KBM-7 (cell line): Measurements from ENCODE around the gene GRIN2C.

ENCODE experiments used
- DNase-seq: peaks from one replicate; pipeline ENCODE4 v3.0.0-alpha.2; 2015
- in situ Hi-C: fragments of 300-500 bp; cut with MboI; formaldehyde crosslinking; loops from 2 replicates; pipeline ENCODE4 v1.14.3; 2020; ENCODE audit warnings: low sequenced_read_pairs, low pct_unique_long_range_greater_than_20kb, mixed read lengths

The GRIN2C gene

DNA sequence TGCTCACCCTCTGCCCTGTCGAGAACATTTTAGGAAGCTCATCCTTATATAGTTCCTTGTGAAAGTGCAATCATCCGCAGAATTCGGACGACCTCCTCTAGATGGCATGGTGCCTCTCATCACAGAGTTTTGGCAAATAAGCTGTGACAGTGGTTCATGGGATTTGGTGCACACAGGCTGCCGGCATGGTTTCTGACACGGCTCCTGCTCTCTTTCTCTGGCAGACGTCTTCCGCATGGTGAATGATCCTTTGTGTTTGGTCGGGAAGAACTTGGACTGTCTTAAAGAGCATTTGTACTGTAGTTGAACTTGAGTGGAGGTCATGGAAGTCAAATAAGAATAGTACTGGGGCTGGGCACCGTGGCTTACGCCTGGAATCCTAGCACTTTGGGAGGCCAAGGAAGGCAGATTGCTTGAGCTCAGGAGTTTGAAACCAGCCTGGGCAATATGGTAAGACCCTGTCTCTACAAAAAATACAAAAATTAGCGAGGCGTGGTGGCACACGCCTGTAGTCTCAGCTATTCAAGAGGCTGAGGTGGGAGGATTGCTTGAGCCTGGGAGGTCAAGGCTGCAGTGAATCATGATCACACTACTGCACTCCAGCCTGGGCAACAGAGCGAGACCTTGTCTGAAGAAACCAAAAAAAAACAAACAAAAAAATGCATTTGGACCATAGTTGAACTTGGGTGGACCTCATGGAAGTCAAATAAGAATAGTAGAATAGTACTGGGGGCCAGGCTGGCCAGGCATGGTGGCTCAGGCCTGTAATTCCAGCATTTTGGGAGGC lies 48.8 kb downstream of the GRIN2C start:
- DNase-seq: no peak
- in situ Hi-C loops: no loop called here

DNA sequence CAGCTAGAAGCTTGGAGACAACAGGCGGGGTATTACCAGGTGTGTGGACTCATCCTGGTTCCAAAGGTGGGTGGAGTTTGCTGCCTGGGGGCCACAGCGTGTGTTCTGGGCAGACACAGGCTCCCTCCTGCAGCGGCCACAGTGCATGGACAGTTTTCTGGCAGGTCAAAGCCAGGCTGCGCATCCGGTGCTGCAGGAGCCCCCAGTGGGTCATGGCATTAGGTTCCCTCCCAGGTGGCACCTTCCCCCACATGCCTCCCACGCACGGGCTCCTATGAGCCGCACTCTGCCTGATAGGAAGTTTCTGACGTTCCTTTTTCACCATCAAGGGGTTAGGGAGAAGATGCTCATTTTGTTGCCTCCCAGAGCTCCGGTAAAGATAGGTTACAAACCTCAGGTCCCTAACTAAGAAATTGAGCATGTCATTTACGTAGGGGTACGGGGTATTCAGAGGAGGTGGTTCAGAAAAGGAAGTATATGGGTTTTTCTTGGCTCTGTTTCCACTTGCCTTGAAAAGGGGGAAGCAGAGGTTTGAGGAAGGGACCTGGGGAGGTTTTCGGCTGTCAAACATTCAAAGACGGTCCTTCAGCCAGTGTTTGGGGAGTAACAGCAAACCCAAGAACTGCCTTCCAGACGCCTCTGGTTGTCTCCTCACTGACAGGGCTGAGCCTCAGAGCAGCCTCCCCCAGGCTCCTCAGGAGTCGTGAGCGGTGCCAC lies 50.8 kb downstream of the GRIN2C start:
- peak; percentile 77 for DNase-seq
- in situ Hi-C loops: no loop called here

DNA sequence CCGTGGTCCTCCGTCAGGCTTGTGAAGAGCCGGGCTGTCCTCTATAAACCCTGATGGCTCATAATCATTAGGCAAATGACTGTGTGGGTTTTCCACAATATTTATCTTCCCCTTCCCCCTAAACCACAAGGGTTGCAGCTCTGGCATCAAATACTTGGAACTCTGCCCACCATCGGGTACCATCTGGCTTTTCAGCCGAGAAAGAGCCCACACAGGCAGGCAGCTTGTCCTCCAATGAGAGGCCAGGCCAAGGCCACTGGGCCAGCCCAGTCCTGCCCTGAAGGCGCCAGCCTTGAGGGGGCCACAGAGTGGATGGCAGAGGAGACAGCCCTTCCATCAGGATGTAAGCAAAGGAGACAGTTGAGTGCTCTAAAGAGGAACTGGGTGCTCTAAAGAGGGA lies 51.8 kb downstream of the GRIN2C start:
- in situ Hi-C loops: no loop called here
- DNase-seq: no peak

DNA sequence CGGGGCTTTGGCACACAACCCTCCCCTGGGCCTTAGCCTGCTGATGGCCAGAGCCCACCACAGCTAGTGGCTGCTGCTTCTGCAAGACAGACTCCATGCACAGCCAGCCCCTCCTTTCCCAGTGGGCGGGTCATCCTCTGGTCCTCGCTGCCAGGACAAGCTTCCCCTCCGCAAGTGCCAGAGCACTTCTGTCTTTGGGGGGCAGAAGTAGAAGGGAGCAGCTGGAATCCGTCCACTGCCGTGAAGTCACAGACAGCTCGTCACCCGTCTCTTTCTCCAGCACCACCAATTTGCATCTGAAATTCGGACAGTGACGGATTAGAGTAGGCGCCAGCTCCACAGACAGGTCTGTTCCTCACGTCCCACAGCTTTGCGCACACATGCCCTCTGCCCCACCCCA lies 52.2 kb downstream of the GRIN2C start:
- in situ Hi-C loops: no loop called here

DNA sequence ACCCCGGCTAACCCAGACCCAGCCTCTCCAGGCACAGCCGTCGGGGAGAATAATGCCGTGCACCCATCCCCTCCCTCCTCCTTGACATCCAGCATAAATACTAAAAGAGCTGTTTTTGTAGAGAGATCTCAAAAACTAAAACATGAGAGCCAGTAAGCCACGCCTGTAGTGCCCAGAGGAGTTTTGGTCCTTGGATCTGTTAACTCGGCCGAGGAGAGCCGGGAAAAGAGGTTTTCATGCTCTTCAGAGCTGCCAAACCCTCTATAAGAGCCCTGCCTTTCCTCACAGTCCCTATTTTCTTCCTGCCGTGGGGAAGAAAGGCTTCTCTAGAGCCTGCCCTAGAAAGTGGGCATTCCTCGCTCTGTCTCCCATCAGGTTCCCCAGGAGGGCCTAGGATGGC lies 53.4 kb downstream of the GRIN2C start:
- in situ Hi-C loops: no loop called here

More for the DNA sequence above, 52.2 kb downstream of the GRIN2C start:
- DNase-seq: no peak

DNA sequence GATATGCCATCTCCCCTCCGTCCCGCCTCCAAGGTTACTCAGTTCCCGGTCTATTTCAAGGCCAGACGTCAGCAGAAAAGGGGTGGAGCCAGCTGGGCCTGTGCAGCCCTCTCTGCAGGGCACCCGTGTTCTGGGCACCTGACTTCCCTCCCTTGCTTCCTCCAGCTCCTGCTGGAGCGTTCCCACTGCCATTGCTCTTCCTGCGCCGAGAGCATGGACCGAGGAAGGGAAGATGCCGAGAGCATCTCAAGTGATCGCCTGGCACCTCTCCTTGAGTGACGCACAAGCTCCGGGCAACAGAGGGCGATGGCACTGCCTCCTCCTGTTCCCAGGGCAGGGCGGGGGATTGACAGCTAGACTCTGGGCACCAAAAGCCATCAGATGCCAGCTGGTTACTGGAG lies 54.1 kb downstream of the GRIN2C start:
- DNase-seq: no peak
- in situ Hi-C loops: no loop called here

More for the DNA sequence above, 53.4 kb downstream of the GRIN2C start:
- no peak for DNase-seq

DNA sequence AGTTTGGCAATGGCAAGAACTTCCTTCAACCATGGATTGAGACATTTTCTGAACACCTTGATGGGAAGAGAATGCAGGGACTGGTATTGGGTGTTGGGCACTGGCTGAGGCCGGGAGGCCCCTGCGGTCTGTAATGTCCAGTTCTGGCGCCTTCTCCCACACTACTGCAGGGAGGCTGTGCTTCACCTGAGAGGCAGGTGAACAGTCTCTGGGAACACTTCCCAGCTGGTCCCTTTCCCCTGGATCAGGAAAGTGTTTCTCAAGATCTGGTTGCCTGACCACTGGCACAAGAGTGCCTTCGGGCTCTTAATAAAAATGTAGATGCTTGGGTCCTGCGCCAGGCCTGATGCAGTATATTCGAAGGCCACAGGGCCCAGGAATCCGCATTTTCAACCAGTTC lies 55.0 kb downstream of the GRIN2C start:
- no peak for DNase-seq
- in situ Hi-C loops: no loop called here

DNA sequence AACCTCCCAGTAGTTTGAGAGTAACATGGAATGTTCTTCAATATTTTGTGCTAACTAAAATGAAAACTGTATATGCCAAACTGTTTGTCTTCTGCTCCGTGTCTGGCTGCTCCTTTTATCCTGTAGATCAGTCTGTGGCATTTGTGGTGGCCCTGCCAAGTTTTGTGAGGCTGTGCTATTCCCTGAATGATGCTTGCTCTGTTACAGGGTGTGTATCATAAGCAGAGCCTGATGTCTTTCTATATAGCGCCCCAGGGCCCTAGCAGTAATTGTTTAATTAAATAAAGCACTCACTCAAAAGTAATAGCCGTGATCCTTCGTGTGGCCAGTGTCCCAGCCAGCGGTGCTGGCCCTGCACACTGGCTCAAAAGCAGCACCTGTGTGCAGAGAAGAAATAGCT lies 55.7 kb downstream of the GRIN2C start:
- in situ Hi-C loops: no loop called here

DNA sequence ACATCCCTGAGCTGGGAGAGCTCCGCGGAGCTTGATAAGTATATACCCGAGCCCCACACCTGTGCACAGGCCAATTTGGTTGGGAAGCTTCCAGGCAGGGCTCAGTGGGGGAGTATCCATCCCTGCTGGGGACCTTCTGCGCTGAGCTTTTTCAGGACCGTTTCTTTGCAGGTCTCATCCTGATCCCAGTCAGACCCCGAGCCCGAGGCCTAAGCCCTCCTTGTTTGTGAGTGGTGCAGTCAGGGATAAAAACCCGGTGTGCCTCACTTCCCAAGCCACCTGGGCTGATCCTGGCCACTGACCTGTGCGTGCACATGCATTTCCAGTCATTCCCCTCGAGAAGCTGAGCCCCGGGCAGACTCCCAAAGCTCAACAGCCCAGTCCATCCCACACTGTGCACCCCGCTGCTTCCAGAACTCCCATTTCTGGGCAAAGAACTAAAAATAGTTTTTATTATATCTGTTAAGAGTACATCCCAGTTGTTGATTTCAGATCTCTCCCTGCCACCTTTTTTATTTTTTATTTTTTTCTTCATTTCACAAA lies 56.2 kb downstream of the GRIN2C start:
- in situ Hi-C loops: no loop called here
- DNase-seq: no peak

More for the DNA sequence above, 55.7 kb downstream of the GRIN2C start:
- no peak for DNase-seq

DNA sequence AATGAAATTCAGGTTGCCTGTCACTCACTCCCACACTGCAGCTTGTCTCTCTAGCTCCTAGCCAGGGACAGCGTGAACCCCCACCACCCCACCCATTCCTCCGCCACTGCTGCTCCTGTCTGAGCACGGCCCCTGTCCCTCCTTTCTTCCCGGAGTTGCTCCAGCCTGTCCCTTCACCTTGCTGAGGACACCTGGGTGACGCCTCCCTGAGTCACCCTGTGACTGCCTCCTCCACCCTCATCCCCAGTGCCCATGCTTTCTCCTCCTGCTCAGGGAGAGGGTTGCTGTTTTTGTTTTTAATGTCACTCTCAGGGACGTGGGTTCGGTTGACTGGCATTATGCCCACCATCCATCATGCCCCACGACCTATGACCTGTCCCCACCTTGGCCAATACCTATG lies 57.8 kb downstream of the GRIN2C start:
- DNase-seq: no peak
- in situ Hi-C loops: no loop called here

DNA sequence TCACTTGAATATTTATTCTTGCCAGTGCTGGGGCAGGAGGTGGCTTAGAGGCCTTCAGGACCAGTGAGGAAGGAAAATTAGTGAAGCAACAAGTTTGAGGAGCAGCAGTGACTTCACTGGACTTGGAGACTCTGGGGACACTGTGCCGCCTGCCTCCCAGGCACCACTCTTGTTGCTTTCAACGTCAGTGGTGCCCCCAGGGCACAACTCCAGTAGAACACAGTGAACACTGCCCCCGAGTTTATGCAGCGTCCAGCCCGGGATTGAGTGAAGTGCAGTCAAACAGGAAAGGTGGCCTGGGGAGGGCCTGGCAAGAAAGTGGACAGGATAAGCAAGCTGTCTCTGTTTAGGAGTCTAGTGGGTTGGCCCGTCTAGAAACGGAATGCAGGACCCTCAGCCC lies 59.2 kb downstream of the GRIN2C start:
- in situ Hi-C loops: no loop called here

DNA sequence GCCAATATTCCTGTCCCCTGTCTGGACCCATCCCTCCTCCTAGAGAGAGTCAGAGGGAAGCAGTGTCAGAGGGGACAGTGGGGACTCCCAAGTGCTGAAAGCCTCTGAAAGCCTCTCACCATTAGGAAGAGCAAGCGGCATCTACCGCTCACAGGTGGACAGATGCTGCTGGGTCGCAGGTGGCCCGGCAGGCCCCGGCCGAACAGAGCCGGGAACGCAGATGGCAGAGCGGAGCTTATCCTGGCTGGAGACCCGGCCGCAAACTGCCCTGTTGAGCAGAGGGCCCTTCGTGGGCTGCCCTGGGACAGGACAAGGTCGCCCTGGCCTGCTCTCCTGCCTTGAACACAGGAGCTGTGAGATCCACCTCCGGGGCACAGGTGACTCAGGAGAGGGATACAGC lies 60.6 kb downstream of the GRIN2C start:
- in situ Hi-C loops: no loop called here
- DNase-seq: no peak

More for the DNA sequence above, 59.2 kb downstream of the GRIN2C start:
- no peak for DNase-seq

DNA sequence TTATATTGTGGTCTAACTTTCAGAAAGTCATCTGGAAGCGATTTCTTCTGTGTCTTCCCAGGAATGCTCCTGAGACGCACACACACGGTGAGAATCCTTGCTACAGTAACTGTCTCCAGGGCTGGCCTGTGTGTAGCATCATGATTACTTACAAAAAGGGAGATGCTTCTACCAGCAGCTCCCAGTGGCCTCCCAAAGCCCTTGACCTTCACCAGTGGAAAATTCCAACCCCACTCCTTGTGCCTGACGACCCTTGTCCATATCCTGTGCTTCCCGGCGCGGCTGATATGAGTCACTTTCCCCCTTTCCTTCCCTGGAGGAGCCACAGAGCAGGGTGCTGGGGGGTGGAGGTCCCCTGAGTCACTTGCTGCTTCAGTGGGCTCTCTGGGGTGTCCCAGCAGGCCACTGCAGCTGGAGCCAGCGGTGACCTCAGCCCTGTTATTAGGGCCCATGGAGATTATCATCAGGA lies 61.4 kb downstream of the GRIN2C start:
- DNase-seq: no peak
- in situ Hi-C loops: no loop called here

DNA sequence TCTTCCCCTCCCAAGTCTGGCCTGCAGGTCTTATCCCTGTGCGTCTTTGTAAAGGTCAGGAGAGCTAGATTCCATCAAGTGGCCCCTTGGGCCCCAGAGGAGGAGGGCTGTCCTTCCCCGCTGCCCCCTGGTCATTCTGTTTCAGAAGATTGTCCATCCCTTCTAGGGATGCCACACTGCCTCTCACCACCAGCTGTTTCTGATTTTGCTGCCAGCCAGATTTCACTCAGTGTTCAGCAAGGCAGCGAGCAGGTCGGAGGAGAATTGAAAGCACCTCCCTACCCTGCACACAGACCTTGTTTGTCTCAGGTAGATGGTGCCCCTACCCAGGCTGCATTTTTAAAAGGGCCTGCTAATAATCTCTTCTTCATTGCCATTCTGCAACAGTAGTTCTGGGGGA lies 61.9 kb downstream of the GRIN2C start:
- no peak for DNase-seq
- in situ Hi-C loops: no loop called here

DNA sequence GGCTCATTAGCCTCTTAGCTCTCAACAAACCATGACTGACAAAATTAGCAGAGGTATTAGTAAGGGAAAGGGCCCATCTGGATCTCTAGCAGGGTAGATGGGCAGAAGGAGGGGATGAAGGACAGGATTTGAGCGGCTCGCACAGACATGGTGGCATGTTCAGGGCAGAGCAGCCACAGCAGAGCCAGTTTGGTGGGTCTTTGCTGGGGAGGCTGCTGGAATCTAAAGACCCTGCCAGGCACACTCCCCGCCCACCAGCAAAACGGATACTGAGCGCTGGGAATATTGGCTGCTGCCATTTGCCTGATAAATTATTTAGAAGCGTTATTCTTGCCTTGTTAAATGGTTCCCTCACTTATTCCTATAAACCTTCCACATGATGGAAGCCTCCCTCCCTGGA lies 62.8 kb downstream of the GRIN2C start:
- in situ Hi-C loops: no loop called here
- DNase-seq: no peak

DNA sequence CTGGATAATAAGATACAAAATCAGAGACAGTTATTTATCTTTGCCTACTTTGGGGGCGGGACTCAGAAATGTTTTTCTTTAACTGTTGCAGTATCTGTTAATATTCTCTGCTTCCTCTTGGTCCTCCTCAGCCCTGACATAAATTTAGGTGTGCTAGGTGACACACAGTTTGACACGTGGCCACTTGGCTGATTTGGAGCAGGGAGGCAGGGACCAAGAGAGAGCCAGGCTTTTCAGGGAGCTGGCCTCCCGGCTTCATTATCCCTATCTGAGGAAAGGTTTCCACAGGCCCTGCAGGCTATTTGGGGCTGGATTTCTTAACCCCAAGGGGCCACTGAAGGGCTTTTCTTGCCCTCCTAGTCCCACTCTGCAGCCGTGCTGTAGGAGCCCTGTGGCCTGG lies 63.5 kb downstream of the GRIN2C start:
- in situ Hi-C loops: no loop called here
- DNase-seq: no peak

DNA sequence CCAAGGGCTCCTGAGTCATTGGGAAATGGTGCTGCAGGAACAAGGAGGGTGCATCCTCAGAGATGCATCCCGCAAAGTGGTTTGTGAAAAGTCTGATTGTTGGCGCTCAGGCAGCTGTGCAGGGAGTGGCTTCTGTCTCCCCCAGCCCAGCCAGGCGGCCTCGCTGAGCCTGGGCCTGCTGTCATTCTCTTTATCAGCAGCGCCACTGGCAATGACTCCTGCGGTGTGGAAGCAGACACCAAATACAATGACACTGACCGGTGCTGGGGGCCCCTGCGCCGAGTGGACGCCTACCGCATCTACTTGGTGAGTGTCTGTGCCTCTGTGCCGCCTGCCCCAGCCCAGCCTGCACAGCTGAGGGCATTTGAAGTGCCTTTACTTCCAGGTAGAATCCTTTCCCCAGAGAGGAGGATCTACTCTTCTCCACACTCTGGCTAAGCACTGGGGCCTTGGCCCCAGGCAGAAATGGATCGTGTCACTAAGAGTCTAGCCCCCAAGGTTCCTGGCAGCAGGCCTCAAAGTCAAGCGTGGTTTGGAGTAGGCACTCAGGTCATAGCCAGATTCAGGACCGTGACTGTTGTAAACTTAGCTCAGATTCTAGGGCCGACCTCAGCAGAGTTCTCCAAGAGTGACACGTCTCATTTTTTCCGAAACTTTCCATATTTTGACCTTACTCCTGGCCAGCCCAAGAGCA lies 64.2 kb downstream of the GRIN2C start:
- DNase-seq: no peak
- in situ Hi-C loops: no loop called here

DNA sequence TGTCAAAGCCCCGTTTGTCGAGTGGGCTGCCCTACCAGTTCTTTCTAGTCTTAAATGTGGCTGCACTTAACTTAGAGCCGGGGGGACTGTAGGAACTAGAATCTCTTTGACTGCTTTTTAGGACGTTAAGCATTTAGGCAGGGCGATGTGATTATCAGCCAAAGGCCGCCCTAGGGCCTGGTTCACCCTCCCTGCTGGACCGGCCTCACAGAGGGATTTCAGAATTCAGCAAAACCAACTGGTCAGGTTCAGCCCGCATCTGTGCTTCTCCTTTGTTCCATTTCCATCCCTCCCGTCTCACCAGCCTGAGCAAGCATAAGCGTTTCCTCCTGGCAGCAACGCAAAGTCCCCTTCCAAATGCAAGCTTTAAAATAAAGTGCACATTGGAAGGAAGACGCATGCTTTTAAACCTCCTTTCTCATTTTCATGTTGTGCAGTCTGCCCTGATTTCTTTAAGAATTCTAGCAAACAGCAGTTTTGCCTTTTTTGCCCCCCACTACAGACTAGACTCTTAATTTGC lies 67.0 kb downstream of the GRIN2C start:
- no peak for DNase-seq
- in situ Hi-C loops: no loop called here
